ENCODE data around the gene BHLHA9. TPM values are rescaled to one million over a fixed set of nuclear protein-coding genes. Genes with fewer than 3 reads are reported as not detected.
"Not testable (repeated sequence)": the region's sequence is repeated elsewhere in the genome, so short reads cannot be mapped to it uniquely, and the experiment has no call there.

BHLHA9 gene
- total RNA-seq (2014; rRNA removed; shearing (Covaris generic)) = not detected in 2 replicates
- polyA plus RNA-seq (2014; cell fraction: nucleus; rRNA removed) = not detected in 2 replicates

DNA sequence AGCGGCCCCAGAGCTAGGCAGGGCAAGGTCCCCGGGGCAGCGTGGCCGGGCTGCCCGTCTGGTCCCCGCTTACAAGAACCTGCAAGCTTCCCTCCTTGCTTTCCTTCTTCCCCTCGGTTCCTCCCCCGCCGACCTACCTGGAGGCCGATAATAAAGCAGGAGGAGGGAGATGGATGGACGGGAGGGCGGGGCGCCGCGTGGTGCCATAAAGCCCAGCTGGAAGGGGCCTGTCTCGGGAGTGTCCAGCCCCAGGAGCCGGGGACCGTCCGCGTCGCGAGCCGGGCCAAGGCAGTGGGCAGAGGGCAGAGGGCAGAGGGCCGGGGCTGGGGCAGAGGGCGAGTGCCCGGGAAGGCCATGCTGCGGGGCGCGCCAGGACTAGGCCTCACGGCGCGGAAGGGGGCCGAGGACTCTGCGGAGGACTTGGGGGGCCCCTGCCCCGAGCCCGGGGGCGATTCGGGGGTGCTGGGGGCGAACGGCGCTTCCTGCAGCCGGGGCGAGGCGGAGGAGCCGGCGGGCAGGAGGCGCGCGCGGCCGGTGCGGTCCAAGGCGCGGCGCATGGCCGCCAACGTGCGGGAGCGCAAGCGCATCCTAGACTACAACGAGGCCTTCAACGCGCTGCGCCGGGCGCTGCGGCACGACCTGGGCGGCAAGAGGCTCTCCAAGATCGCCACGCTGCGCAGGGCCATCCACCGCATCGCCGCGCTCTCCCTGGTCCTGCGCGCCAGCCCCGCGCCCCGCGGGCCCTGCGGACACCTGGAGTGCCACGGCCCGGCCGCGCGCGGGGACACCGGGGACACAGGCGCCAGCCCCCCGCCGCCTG is at the start of gene BHLHA9:
Gene BHLHA9, plus strand, starts transcription at position 235 of the 820 bp plus-strand sequence. Its CDS starts 120 bp downstream, at position 355.
- DNase-seq (ENCODE audit: extremely low read depth, low read depth) = no peak

DNA sequence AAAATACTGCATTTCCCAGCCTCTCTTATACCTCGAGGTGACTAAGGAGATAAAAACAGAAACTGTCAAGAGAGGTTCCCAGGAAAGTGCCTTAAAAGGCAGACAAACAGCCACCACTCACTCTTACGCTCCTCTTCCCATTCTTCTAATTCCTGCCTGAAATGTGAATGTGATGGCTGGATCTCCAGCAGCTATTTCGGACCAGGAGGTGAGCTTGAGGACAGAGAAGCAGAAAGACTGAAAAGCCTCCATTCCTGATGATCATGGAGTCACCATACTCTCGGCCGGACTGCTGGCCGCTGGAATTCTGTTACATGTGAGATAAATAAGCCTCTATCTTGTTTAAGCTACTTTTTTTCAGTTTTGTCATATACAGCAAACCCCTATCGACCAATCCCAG is 49.0 kb upstream of the BHLHA9 start:
- no peak for DNase-seq (ENCODE audit: extremely low read depth, low read depth)

DNA sequence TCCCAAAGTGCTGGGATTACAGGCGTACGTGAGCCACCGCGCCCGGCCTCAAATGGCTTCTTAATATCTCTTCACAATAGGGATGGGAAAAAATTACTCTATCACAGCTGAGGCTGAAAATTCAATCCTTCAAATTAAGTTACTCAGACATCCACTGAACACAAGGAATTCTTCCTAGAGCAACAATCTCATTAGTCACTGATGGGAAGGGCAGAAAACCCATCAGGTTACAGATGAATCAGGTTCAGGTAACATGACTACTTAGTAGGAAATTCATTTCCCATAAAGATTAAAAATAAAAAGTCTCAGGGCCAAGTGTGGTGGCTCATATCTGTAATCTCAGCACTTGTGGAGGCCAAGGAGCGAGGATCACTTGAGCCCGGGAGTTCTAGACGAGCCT is 47.9 kb upstream of the BHLHA9 start:
- DNase-seq (ENCODE audit: extremely low read depth, low read depth) = no peak

DNA sequence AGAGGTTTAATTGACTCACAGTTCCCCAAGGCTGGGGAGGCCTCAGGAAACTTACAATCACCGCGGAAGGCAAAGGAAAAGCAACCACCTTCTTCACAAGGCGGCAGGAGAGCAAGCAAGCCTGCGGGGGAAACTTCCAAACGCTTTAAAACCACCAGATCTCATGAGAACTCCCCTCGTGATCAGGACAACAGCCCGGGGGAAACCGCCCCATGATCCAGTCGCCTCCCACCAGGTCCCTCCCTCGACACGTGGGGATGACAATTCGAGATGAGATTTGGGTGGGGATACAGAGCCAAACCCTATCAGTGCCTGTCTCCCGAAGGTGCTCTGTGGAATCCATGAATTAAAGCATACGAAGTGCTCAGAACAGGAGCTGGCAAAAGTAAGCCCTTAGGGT is 46.6 kb upstream of the BHLHA9 start:
- DNase-seq (ENCODE audit: extremely low read depth, low read depth) = no peak

DNA sequence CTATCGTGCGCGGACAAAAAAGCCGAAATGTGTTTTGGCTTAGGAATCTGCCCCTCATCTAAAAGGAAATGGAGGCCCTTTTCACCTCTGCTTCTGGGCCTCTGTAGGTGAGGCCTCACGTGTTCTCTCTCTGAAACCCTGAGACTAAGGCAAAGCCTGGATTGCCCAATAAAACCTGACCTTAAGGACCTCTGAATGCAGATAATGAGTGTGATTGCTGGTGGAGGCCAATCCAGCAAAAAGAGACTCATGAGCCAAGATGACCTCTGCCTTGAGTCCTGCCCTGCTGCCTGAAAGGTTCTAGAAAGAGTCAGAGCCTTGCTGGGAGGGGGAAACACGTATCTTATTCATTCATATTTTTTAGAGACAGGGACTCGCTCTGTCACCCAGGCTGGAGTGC is 45.9 kb upstream of the BHLHA9 start:
- no peak for DNase-seq (ENCODE audit: extremely low read depth, low read depth)

DNA sequence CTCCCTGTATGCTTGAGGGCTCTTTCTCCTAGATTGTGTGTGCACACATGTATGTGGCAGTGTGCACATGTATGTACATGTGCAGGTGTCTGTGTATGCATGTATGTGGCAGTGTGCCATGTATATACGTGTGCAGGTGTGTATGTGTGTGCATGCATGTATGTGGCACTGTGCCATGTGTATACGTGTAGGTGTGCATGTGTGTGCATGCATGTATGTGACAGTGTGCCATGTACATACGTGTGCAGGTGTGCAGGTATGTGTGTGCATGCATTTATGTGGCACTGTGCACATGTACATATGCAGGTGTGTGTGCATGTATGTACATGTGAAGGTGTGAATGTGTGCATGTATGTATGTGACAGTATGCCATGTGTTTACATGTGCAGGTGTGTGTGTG is 43.9 kb upstream of the BHLHA9 start:
- DNase-seq (ENCODE audit: extremely low read depth, low read depth) = no peak

DNA sequence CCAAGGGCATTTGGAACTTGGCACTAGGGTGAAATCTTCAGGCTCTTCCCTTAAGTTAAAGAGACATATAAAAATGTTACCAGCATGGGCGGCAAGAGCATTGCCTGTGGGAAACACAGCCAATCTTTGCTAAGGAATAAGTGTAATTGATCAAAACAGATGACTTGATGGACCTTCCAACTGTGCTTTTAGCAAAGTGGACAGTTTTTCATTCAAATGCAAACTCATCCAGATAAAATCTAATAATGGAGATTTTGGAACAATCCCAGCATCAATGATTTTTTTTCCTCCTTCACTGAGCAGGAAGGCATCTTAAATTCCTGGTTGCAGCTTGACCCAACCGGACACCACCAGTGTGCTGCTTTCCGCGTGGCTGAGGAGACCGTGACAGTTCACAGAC is 42.9 kb upstream of the BHLHA9 start:
- DNase-seq (ENCODE audit: extremely low read depth, low read depth) = no peak

DNA sequence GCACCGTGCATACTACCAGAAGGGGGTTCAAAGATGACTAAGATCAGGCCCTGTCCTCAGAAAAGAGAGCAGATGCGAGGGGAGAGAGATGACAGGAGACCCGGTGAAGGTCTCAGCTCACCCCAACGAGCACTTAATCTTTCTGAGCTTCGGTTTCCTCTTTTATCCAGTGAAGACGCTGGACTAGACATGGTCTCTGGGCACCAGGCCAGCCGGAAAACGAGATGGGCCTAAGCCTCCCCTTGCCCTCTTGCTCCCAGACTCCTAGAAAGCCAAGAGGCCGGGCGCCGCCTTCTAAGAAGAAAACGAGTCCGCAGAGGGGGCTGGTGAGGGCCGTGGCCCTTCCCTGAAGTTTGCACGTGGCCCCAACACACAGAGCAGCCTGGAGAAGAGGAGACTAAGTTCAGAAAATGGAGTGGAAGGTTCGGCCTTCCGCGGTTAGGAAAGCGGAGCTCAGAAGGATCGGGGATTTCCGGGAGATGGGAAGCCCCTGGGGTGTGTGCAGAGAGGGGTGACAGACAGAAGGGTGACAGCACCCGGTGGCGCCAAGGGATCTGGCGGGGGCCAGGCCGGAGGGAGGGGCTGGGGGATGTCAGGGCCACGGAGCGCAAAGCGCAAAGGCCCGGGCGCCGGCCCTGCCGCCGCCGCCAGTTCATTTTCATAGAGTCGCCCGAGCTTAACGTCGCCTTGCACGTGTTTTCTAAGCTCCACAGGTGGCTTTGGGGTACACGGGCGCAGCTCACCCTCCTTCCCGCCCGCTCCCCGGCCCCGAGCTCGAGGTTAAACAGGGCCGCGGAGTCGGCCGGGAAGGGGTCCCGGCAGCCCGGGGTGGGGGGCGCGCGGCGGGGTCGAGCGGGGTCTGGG is 42.1 kb upstream of the BHLHA9 start:
- no peak for DNase-seq (ENCODE audit: extremely low read depth, low read depth)

DNA sequence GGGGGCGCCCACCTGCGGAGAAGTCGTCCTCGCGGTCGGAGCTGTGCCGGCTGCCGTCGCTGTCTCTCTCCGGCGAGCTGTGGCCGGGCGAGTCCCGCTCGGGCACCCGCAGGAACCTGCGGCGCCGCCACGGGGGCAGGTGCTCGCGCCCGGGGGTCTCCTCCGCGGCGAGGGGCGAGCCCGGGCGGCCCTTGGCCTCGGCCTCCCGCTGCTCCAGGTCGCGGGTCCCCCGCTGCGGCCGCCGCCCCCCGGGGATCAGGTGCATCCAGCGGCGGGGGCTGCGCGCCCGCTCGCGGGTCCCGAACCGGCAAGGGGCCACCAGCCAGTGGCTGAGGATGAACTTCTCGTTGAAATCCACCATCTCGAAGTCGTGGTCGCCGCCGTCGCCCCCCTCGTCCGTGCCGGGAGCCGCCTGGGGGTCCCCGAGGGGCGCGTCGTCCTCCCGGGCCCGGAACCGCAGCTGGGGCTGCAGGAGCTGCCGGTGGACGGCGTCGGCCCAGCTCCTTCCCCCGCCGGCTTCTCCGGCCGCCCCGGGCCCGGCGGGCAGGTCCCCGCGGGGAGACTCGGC is 41.4 kb upstream of the BHLHA9 start:
- DNase-seq (ENCODE audit: extremely low read depth, low read depth) = no peak

DNA sequence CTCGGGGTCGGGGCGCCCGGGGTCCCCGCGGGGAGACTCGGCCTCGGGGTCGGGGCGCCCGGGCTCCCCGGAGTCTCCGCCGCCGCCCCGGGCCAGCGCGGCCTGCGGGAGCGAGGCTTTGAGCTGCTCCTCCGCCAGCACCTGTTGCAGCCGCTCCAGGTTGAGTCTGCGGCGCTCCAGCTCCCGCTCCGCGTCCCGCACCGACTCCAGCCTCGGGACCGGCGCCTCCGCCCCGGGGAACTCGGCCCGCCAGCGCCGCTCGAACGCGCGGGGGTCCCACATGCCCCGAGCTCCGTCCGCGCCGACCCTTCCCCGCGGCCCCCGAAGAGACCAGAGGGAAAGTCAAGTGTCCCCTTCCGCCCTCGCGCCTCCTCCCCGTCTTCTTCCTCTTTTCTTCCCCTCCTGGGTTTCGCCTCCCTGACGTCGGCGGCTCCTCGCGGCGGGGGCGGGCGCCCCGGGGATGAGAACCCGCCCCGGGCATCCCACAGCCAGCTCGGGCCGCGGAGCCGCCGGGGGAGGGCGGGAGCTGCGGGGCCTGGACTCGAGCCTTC is 40.8 kb upstream of the BHLHA9 start:
- DNase-seq (ENCODE audit: extremely low read depth, low read depth) = no peak

DNA sequence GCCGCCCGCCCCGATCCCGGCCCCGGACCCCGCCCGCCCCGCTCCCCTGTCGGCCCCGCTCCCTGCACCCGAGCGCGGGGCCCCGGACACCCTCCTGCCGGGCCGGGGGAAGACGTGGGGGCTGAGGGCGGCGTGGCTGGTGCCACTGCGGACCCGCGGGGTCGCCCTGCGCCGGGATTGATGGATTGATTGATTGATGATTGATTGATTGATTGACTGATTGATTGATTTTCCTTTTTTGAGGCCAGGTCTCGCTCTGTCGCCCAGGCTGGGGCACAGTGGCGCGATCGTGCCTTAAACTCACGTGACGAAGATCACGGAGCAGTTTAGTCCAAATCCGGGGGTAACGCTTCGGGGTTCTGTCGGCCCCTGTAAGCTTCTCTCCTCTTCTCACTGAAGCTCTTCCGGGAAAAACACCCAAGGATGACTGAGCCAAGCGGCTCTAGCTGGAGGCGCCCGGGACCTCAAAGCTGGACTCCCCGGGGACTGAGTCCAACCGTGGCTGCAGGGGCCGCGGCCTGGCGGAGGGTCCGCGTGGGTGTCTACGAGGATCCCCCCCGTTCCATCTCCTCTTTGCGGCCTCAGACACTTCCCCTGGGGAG is 40.2 kb upstream of the BHLHA9 start:
- no peak for DNase-seq (ENCODE audit: extremely low read depth, low read depth)

DNA sequence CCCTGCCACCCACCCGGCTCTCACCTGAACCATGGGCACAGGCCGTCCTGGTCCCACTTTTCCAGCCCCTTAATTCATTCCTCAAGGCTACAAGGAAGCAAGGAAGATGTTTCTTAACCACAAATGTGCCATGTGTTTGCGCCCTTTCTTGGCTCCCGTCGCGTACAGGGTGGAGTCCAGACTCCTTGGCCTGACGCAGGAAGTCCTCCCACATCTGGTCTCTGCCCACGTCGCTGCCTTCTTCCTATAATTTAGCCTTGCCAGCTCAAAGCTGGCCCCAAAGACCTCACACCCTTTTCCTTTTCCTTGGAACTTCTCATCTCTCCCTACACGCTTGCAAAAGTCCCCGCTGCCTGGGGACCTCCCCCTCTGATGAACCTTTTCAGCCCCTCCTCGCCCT is 38.8 kb upstream of the BHLHA9 start:
- DNase-seq (ENCODE audit: extremely low read depth, low read depth) = no peak

DNA sequence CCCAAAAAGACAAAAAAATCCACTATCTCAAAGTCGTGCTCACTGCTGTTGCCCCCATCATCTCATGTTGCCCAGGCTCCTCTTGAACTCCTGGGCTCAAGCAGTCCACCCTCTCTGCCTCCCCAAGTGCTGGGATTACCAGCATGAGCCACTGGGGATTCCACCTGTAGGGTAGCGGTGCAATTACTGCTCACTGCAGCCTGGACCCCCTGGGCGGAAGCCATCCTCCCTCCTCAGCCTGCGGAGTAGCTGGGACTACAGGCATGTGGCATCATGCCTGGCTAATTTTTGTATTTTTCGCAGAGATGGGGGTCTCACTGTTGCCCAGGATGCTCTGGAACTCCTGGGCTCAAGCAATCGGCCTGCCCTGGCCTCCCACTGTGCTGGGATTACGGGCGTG is 37.9 kb upstream of the BHLHA9 start:
- no peak for DNase-seq (ENCODE audit: extremely low read depth, low read depth)

DNA sequence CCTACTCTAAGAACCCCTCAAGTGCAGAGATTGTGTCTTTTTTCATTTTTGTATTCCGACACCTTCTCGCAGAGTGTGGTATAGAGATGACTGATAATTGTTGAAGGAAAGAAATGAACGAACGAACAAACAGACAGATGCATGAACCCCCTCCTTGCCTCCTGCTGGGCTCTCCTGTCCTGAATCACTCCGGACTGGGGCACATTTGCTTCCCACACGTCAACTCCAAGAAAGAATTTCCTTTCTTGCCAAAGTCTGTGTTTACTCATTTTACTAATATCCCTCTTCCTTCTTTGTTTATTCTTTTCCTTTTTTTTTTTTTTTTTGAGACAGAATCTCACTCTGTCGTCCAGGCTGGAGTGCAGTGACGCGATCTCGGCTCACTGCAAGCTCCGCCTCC is 37.5 kb upstream of the BHLHA9 start:
- no peak for DNase-seq (ENCODE audit: extremely low read depth, low read depth)

DNA sequence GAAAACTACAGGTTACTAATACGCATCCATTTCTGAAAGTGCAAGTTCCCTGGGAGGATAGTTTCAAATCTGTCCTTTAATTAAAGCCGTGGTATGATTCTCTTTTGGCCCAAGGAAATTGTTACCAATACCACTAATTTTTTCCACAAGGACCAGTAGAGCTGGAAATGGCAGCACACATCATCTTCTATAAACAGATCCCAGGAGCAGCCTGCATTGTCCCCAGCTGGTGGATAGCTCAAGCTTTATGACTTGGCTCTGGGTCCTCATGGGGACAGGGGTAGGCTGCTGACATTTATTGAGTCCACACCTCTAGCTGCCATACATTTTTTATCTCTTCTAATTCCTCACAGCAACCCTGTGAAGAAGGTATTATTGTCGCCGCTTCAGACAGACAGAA is 35.8 kb upstream of the BHLHA9 start:
- DNase-seq (ENCODE audit: extremely low read depth, low read depth) = no peak

DNA sequence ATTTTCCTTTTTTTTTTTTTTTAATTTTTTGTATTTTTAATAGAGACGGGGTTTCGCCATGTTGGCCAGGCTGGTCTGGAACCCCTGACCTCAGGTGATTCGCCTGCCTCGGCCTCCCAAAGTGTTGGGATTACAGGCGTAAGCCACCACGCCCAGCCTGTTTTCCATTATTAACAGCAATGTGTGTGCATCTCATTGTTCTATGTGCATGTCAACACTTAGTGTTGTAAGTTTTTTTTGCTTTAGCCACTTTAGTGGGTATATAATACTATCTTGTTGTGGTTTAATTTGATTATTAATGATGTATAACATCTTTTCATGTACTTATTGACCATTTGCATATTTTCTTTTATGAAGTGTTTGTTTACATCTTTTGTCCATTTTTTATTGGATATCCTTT is 32.8 kb upstream of the BHLHA9 start:
- DNase-seq (ENCODE audit: extremely low read depth, low read depth) = no peak

DNA sequence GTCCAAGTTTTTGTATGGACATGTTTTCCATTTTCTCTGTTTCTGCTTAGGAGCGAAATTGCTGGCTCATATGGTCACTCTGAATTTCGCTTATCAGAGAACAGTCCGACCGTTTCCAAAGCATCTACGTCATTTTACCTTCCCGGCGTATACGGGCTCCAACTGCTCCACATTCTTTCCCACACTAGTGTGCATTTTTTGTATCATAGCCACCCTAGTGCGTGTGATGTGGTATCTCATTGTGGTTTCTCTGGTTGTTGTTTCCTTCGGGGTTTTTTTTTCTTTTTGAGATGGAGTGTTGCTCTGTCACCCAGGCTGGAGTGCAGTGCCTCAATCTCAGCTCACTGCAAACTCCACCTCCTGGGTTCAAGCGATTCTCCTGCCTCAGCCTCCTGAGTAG is 31.0 kb upstream of the BHLHA9 start:
- DNase-seq (ENCODE audit: extremely low read depth, low read depth) = no peak

DNA sequence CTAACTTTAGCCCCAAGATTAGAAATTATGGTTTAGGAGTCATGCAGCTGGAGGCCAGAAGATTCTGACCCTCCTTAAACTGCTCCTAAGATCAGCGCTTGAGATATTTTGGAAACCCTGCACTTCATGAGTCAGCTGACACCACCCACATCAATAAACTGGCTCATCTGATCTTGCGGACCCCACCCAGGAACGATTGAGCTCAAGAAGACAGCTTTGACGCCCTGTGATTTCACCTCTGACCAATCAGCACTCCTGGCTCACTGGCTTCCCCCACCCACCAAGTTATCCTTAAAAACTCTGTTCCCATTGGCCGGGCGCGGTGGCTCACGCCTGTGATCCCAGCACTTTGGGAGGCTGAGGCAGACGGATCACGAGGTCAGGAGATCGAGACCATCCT is 29.8 kb upstream of the BHLHA9 start:
- DNase-seq (ENCODE audit: extremely low read depth, low read depth) = not testable (repeated sequence)

DNA sequence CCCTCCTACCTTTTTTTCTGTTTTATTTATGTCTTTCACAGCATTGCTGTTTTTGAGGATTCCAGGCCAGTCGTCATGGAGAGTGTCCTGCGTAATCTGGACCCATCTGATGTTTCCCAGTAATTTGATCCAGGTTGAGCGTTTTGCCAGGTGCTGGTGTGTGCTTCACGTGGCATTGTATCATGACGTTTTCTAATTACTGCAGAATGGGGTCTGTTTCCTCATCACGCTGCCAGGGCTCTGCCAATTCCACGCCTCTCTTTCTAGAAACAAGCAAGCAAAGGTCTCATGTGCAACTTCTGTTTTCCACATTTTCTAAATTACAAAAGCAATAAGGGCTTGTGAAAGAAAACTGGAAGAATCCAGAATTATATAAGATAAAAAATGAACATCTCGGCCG is 28.3 kb upstream of the BHLHA9 start:
- no peak for DNase-seq (ENCODE audit: extremely low read depth, low read depth)

DNA sequence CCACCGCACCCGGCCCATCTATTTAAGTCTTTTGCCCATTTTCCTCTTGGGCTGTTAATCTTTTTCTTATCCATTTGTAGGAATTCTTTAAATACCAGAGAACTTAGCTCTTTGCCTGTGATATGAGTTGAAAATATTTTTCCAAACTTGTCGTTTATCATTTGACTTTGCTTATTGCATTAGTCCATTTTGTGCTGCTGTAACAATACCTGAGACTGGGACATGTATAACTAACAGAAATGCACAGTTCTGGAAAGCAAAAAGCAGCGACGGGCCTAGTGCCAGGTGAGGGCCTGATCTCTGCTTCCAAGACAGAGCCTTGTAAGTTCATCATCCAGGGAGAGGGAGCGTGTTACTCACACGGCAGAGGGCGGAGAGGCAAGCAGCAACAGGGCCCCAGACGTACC is 25.6 kb upstream of the BHLHA9 start:
- no peak for DNase-seq (ENCODE audit: extremely low read depth, low read depth)
